ENCODE measurements around the gene NFU1.
"Not testable (repeated sequence)": the region's sequence is repeated elsewhere in the genome, so short reads cannot be mapped to it uniquely, and the experiment has no call there.

NFU1 gene

GRCh38 chr2:69386360-69386759 is 50.9 kb downstream of the NFU1 start:
- no peak for DNase-seq

- no peak for DNase-seq
These were observed 51.6 kb downstream of the NFU1 start for GRCh38 chr2:69385443-69386151.

GRCh38 chr2:69384618-69385081 is 52.6 kb downstream of the NFU1 start:
- no peak for DNase-seq

- no peak for DNase-seq
These were observed 53.9 kb downstream of the NFU1 start for GRCh38 chr2:69383176-69383812.

GRCh38 chr2:69382547-69382946 is 54.7 kb downstream of the NFU1 start:
- no peak for DNase-seq

GRCh38 chr2:69381337-69381737 is 55.9 kb downstream of the NFU1 start:
- no peak for DNase-seq

GRCh38 chr2:69380072-69380917 is 56.9 kb downstream of the NFU1 start:
- no peak for DNase-seq

GRCh38 chr2:69376403-69376802 is 60.8 kb downstream of the NFU1 start:
- DNase-seq: no peak

GRCh38 chr2:69375494-69376353 is 61.5 kb downstream of the NFU1 start:
- DNase-seq: no peak

GRCh38 chr2:69372767-69373166 is 64.5 kb downstream of the NFU1 start:
- no peak for DNase-seq

- DNase-seq: no peak
These were observed 67.4 kb downstream of the NFU1 start for GRCh38 chr2:69369802-69370201.

GRCh38 chr2:69368588-69368987 is 68.6 kb downstream of the NFU1 start:
- DNase-seq: no peak

- DNase-seq: no peak
These were observed 77.9 kb downstream of the NFU1 start for GRCh38 chr2:69359371-69359770.

GRCh38 chr2:69358914-69359313 is 78.3 kb downstream of the NFU1 start:
- DNase-seq: no peak

- no peak for DNase-seq
These were observed 80.8 kb downstream of the NFU1 start for GRCh38 chr2:69356471-69356870.

GRCh38 chr2:69354976-69355375 is 82.3 kb downstream of the NFU1 start:
- DNase-seq: not testable (repeated sequence)

GRCh38 chr2:69353360-69353759 is 83.9 kb downstream of the NFU1 start:
- DNase-seq: no peak

- DNase-seq: no peak
These were observed 88.5 kb downstream of the NFU1 start for GRCh38 chr2:69348781-69349180.
